Lung microvascular endothelial cell (primary cell): ENCODE data around the gene ELANE. TPM values are rescaled to one million over a fixed set of nuclear protein-coding genes. Genes with fewer than 3 reads are reported as not detected.

Experiments
- DNase-seq, 2 donors: peaks; one replicate each; pipeline versions ENCODE4 v3.0.0 to v3.0.0-alpha.2; 2010; ENCODE audit warnings: low read depth in 2 of 2
- total RNA-seq: library from RNA; depleted of rRNA; stranded (reverse); fragments of >200 nt; gene quantifications from 2 replicates; pipeline ENCODE4 v1.2.1, GENCODE V29; 2014

Gene ELANE
- total RNA-seq: not detected in 2 replicates

GRCh38 chr19:852136-853013 is at the start of gene ELANE:
TSS of gene ELANE (plus strand) at chr19:852303. CDS start at chr19:852329, 26 bp downstream.
- DNase-seq: no peak

GRCh38 chr19:802498-803098 is 49.5 kb upstream of the ELANE start:
- peak; percentile 56 to 72 for DNase-seq

GRCh38 chr19:803099-803561 is 49.0 kb upstream of the ELANE start:
- no peak for DNase-seq

- peak in 1 of 2 donors; percentile 31 for DNase-seq
Observed at GRCh38 chr19:803686-804418, 48.3 kb upstream of the ELANE start.

- no peak for DNase-seq
Observed at GRCh38 chr19:804419-805165, 47.5 kb upstream of the ELANE start.

GRCh38 chr19:805166-805551 is 46.9 kb upstream of the ELANE start:
- no peak for DNase-seq

- DNase-seq: no peak
Observed at GRCh38 chr19:805600-806550, 46.2 kb upstream of the ELANE start.

- DNase-seq: no peak
Observed at GRCh38 chr19:806815-807421, 45.2 kb upstream of the ELANE start.

GRCh38 chr19:807627-808422 is 44.3 kb upstream of the ELANE start:
- no peak for DNase-seq

- no peak for DNase-seq
Observed at GRCh38 chr19:808423-808775, 43.7 kb upstream of the ELANE start.

GRCh38 chr19:810077-810855 is 41.8 kb upstream of the ELANE start:
- DNase-seq: no peak

GRCh38 chr19:810883-811489 is 41.1 kb upstream of the ELANE start:
- no peak for DNase-seq

- DNase-seq: no peak
Observed at GRCh38 chr19:811506-812048, 40.5 kb upstream of the ELANE start.

- no peak for DNase-seq
Observed at GRCh38 chr19:812049-812746, 39.9 kb upstream of the ELANE start.

GRCh38 chr19:812747-813218 is 39.3 kb upstream of the ELANE start:
- no peak for DNase-seq

GRCh38 chr19:813219-814151 is 38.6 kb upstream of the ELANE start:
- DNase-seq: no peak
